GDM1 (cell line): ENCODE results near the gene C1GALT1.

Experiments used
- DNase-seq: peaks from one replicate; lab custom pipeline; 2025; lab: John Stamatoyannopoulos, UW

C1GALT1 gene

GRCh38 chr7:7272294-7272693 is 90.0 kb downstream of the C1GALT1 start:
- DNase-seq, result no peak

GRCh38 chr7:7274782-7275181 is 92.4 kb downstream of the C1GALT1 start:
- DNase-seq, result no peak

- DNase-seq, result peak; percentile 9
Measured at GRCh38 chr7:7276161-7276560, 93.8 kb downstream of the C1GALT1 start.

- DNase-seq, result no peak
Measured at GRCh38 chr7:7290429-7291122, 108.2 kb downstream of the C1GALT1 start.

GRCh38 chr7:7292085-7292484 is 109.7 kb downstream of the C1GALT1 start:
- DNase-seq, result no peak

GRCh38 chr7:7292608-7293007 is 110.3 kb downstream of the C1GALT1 start:
- DNase-seq, result no peak

GRCh38 chr7:7293092-7293491 is 110.7 kb downstream of the C1GALT1 start:
- DNase-seq, result no peak

GRCh38 chr7:7294911-7295310 is 112.6 kb downstream of the C1GALT1 start:
- no peak for DNase-seq
